Keratinocyte (primary cell): ENCODE results near the gene ZBTB8B.

Source experiments
- EZH2 ChIP-seq: IDR thresholded peaks from one replicate; pipeline ENCODE4 v1.6.1; 2012; ENCODE audit warnings: inconsistent platforms, mild to moderate bottlenecking, low read length, moderate library complexity
- TF ChIP-seq, protein P1 (sequence below), 3 experiments: IDR thresholded peaks in 1 of 3; conservative IDR thresholded peaks in 1 of 3; optimal IDR thresholded peaks in 1 of 3; 2 replicates in 2 of 3; 3 replicates in 1 of 3; pipeline versions ENCODE3 to v1.5.1; 2011; ENCODE audit warnings: low read length in 3 of 3, mild to moderate bottlenecking in 3 of 3, moderate library complexity in 2 of 3, control low read depth in 1 of 3, inconsistent platforms in 1 of 3; ENCODE audit not compliant: insufficient read depth in 2 of 3; ENCODE audit errors: extremely low read depth in 1 of 3

- TF ChIP-seq, protein P1, sequence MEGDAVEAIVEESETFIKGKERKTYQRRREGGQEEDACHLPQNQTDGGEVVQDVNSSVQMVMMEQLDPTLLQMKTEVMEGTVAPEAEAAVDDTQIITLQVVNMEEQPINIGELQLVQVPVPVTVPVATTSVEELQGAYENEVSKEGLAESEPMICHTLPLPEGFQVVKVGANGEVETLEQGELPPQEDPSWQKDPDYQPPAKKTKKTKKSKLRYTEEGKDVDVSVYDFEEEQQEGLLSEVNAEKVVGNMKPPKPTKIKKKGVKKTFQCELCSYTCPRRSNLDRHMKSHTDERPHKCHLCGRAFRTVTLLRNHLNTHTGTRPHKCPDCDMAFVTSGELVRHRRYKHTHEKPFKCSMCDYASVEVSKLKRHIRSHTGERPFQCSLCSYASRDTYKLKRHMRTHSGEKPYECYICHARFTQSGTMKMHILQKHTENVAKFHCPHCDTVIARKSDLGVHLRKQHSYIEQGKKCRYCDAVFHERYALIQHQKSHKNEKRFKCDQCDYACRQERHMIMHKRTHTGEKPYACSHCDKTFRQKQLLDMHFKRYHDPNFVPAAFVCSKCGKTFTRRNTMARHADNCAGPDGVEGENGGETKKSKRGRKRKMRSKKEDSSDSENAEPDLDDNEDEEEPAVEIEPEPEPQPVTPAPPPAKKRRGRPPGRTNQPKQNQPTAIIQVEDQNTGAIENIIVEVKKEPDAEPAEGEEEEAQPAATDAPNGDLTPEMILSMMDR (optimal IDR thresholded peaks at IDR 0.05 in 1 of 3, IDR thresholded peaks at IDR 0.05 in 1 of 3, conservative IDR thresholded peaks at IDR 0.05 in 1 of 3; ENCODE audit: extremely low read depth in 1 of 3, insufficient read depth in 2 of 3, low read length in 3 of 3), result no peak
- no peak for TF ChIP-seq EZH2
Observed at GRCh38 chr1:32427264-32427963, 37.5 kb upstream of the ZBTB8B start.
